SK-N-SH (cell line): Measurements from ENCODE around the gene CFAP65. TPM values are rescaled to one million over a fixed set of nuclear protein-coding genes. Genes with fewer than 3 reads are reported as not detected.

Experiments used
- CTCF ChIA-PET: fragments of 300-600, 350-600 bp; formaldehyde crosslinking; extraction: SDS; loops from one replicate; lab custom pipeline; 2021; lab: Yijun Ruan, JAX
- POLR2A ChIA-PET: fragments of 350-600 bp; sonication (Branson Sonifier 250); formaldehyde crosslinking; extraction: SDS; loops from one replicate; lab custom pipeline; 2020; ENCODE audit warnings: antibody characterized with exemption, inconsistent platforms; lab: Yijun Ruan, JAX
- DNase-seq: peaks from one replicate; pipeline ENCODE4 v3.0.0; 2012
- H2AFZ ChIP-seq: fragments of 200-600 bp; sonication (generic); 2 replicates; pipeline ENCODE4 v1.8.1; 2016; ENCODE audit warnings: antibody characterized with exemption, mild to moderate bottlenecking, low read depth
- H3F3A ChIP-seq: fragments of 200-600 bp; sonication (generic); replicated peaks from 2 replicates; pipeline ENCODE3; 2016; ENCODE audit warnings: antibody characterized with exemption, mild to moderate bottlenecking; ENCODE audit not compliant: insufficient read depth
- H3K27ac ChIP-seq, 2 experiments: fragments of 200-500 bp in 1 of 2; fragments of 200-600 bp in 1 of 2; sonication (Bioruptor generic) in 1 of 2; sonication (generic), shearing (Covaris generic) in 1 of 2; 2 replicates each; pipeline versions ENCODE4 v1.5.1 to v1.6.1; 2014 to 2016; ENCODE audit warnings: low read depth in 2 of 2, inconsistent platforms in 1 of 2, low read length in 1 of 2, mild to moderate bottlenecking in 1 of 2, mixed read lengths in 1 of 2
- H3K27me3 ChIP-seq: fragments of 200-600 bp; sonication (generic), shearing (Covaris generic); 2 replicates; pipeline ENCODE4 v1.6.1; 2016; ENCODE audit warnings: mixed run types; ENCODE audit not compliant: insufficient read depth
- H3K36me3 ChIP-seq, 2 experiments: fragments of 200-500 bp in 1 of 2; fragments of 200-600 bp in 1 of 2; sonication (Bioruptor generic) in 1 of 2; sonication (generic) in 1 of 2; replicated peaks in 1 of 2; 2 replicates each; pipeline versions ENCODE3 to v1.5.1; 2014 to 2016; ENCODE audit warnings: low read length in 1 of 2, mild to moderate bottlenecking in 1 of 2; ENCODE audit not compliant: insufficient read depth in 2 of 2, control insufficient read depth in 1 of 2
- H3K4me1 ChIP-seq, 2 experiments: fragments of 200-500 bp in 1 of 2; fragments of 200-600 bp in 1 of 2; sonication (Bioruptor generic) in 1 of 2; sonication (generic), shearing (Covaris generic) in 1 of 2; 2 replicates each; pipeline versions ENCODE4 v1.5.1 to v1.6.1; 2014 to 2016; ENCODE audit warnings: low read depth in 1 of 2, low read length in 1 of 2, mixed run types in 1 of 2; ENCODE audit not compliant: insufficient read depth in 2 of 2, control insufficient read depth in 1 of 2
- H3K4me2 ChIP-seq: fragments of 200-600 bp; sonication (generic), shearing (Covaris generic); 2 replicates; pipeline ENCODE4 v1.6.1; 2017; ENCODE audit warnings: mixed run types
- H3K4me3 ChIP-seq, 2 experiments: fragments of 200-500 bp in 1 of 2; fragments of 200-600 bp in 1 of 2; sonication (Bioruptor generic) in 1 of 2; sonication (generic), shearing (Covaris generic) in 1 of 2; 2 replicates each; pipeline versions ENCODE4 v1.5.1 to v1.8.1; 2014 to 2016; ENCODE audit warnings: low read depth in 2 of 2, inconsistent platforms in 1 of 2, low read length in 1 of 2, mild to moderate bottlenecking in 1 of 2, mixed read lengths in 1 of 2, moderate library complexity in 1 of 2
- H3K79me2 ChIP-seq: fragments of 200-600 bp; sonication (generic); 2 replicates; pipeline ENCODE4 v1.8.1; 2017; ENCODE audit warnings: mild to moderate bottlenecking; ENCODE audit not compliant: insufficient read depth
- H3K9ac ChIP-seq: fragments of 200-600 bp; sonication (generic); 2 replicates; pipeline ENCODE4 v1.6.1; 2017; ENCODE audit warnings: mixed run types
- H3K9me2 ChIP-seq: fragments of 200-600 bp; sonication (generic); 2 replicates; pipeline ENCODE4 v1.6.1; 2017; ENCODE audit warnings: mixed run types
- H3K9me3 ChIP-seq: fragments of 200-600 bp; sonication (generic); 2 replicates; pipeline ENCODE4 v1.6.1; 2017; ENCODE audit warnings: mixed run types, mild to moderate bottlenecking, moderate library complexity
- H4K20me1 ChIP-seq: fragments of 200-600 bp; sonication (generic); 2 replicates; pipeline ENCODE4 v1.6.1; 2017; ENCODE audit warnings: mild to moderate bottlenecking, mixed run types; ENCODE audit not compliant: insufficient read depth
- CHD2 ChIP-seq: fragments of 150-350 bp; IDR thresholded peaks from 2 replicates; pipeline ENCODE4 v1.6.1; 2018; ENCODE audit warnings: low read length; ENCODE audit not compliant: partially characterized antibody
- EP300 ChIP-seq, 2 experiments: IDR thresholded peaks; 2 replicates each; pipeline versions ENCODE4 v1.4.0 to v1.6.1; 2012; ENCODE audit warnings: borderline replicate concordance in 1 of 2, low read depth in 1 of 2, low read length in 1 of 2
- FOXJ3 ChIP-seq: sonication (generic); formaldehyde crosslinking; IDR thresholded peaks from 2 replicates; pipeline ENCODE4 v1.5.1; 2020; ENCODE audit warnings: mild to moderate bottlenecking, missing genetic modification reagents
- FOXM1 ChIP-seq: IDR thresholded peaks from 2 replicates; pipeline ENCODE4 v1.4.0; 2012; ENCODE audit warnings: low read depth, mild to moderate bottlenecking
- GABPA ChIP-seq: IDR thresholded peaks from 2 replicates; pipeline ENCODE4 v1.4.0; 2012; ENCODE audit warnings: low read depth, mild to moderate bottlenecking
- POLR2AphosphoS5 ChIP-seq: IDR thresholded peaks from 2 replicates; pipeline ENCODE4 v1.6.1; 2012; ENCODE audit warnings: low read depth, low read length
- RAD21 ChIP-seq: IDR thresholded peaks from 2 replicates; pipeline ENCODE4 v1.6.1; 2012; ENCODE audit warnings: mild to moderate bottlenecking, low read length
- RCOR1 ChIP-seq: fragments of 150-350 bp; IDR thresholded peaks from 2 replicates; pipeline ENCODE4 v1.6.1; 2017; ENCODE audit warnings: antibody characterized with exemption, low read length
- SMC3 ChIP-seq: IDR thresholded peaks from 2 replicates; pipeline ENCODE4 v1.6.1; 2012; ENCODE audit warnings: low read depth, low read length, improper control_type of control experiment
- TCF12 ChIP-seq: IDR thresholded peaks from 2 replicates; pipeline ENCODE4 v1.4.0; 2012
- WGBS: methylation state at CpG from one replicate; pipeline ENCODE4 v1.1.6; 2017; ENCODE audit warnings: low lambda C conversion rate; 5-methylcytosine and 5-hydroxymethylcytosine counted together
- polyA plus RNA-seq, 3 experiments: library from polyadenylated mRNA; depleted of rRNA; stranded (reverse); fragments of >200 nt; gene quantifications; 2 replicates each; pipeline ENCODE4 v1.2.3, GENCODE V29; 2012
- TF ChIP-seq, protein P1 (sequence below): IDR thresholded peaks from 2 replicates; pipeline ENCODE4 v1.6.1; 2012; ENCODE audit warnings: mild to moderate bottlenecking, low read depth, low read length, moderate library complexity
- TF ChIP-seq, protein P2 (sequence below): IDR thresholded peaks from 2 replicates; pipeline ENCODE4 v1.4.0; 2012; ENCODE audit warnings: low read depth, borderline replicate concordance

Gene CFAP65
- polyA plus RNA-seq, 1 of the 3 experiments (the other 2 are of a cell fraction) = 0.95 TPM

DNA sequence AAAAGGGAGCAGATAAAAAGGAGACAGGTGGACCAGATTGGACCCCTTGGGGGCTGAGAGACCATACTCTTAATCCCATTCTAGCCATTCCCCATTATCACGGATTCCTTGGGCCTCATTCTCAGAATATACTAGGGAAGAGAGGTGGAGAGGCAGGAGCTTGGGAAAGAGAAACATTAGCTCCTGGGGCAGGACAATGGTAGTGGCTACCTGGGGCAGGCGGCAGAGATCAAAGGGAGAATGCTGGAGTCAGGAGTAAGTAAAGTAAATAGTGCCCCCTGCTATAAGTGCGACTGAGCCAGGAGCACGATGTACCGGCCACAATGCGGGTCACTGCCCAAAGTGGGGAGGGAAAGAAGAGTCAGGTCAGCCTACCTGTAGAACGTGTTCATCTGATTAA lies 39.8 kb upstream of the CFAP65 start:
- H3K4me2 ChIP-seq = no peak overlapping the region
- CTCF ChIA-PET = interaction anchor here (1.3 to 3.2 kb wide), 6 partner anchors 11 to 214 kb away, joined by 3 to 14 read pairs (median 8); no protein-coding TSS in a partner anchor
- peaks cover 6 to 11% of the 10 kb centered on the region in 2 experiments for H3K36me3 ChIP-seq

DNA sequence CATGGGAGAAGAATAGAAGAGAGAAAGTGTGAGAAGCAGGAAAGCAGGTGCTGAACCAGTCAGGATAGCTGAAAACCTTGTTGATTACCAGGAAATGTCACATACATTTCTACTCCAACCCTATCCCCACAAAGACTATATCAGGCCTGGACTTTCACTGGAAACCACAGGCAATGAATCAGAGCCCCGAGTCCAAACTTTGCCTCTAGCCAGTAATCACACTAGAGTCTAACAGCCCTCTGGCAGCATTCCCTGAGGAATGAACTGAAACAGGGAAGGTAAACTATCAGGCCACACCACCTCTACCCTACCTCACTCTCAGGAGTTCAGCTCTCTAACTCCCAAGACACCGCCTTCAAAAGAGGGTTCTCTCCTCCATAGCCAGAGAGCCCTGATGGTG lies 38.1 kb upstream of the CFAP65 start:
- H3K9ac ChIP-seq = no peak overlapping the region
- H2AFZ ChIP-seq = no peak overlapping the region
- H3K36me3 ChIP-seq = peaks cover 6 to 18% of the 10 kb centered on the region in 2 experiments
- WGBS = 80% methylated on average over 2 of the region's 2 CpGs
- no peaks in the 10 kb centered on the region for H3K79me2 ChIP-seq
- H4K20me1 ChIP-seq = no peaks in the 10 kb centered on the region
- no peak overlapping the region for H3K4me2 ChIP-seq
- CTCF ChIA-PET = interaction anchor here (1.4 to 9.2 kb wide), 6 partner anchors 13 to 99 kb away, joined by 4 to 99 read pairs (median 8); partner anchors contain the start of gene IHH
- H3K27me3 ChIP-seq = no peaks in the 10 kb centered on the region
- no peak overlapping the region for H3K4me3 ChIP-seq
- DNase-seq = no peak
- TF ChIP-seq POLR2AphosphoS5 (no peak), SMC3 (no peak), RCOR1 (no peak), RAD21 (no peak), EP300 (IDR thresholded peaks at IDR 0.05; ENCODE audit: borderline replicate concordance in 1 of 2, low read depth in 1 of 2, low read length in 1 of 2) (no peak), CHD2 (no peak), TCF12 (no peak), FOXJ3 (CRISPR knock-in tag) (no peak), FOXM1 (no peak)
- TF ChIP-seq, protein P1, sequence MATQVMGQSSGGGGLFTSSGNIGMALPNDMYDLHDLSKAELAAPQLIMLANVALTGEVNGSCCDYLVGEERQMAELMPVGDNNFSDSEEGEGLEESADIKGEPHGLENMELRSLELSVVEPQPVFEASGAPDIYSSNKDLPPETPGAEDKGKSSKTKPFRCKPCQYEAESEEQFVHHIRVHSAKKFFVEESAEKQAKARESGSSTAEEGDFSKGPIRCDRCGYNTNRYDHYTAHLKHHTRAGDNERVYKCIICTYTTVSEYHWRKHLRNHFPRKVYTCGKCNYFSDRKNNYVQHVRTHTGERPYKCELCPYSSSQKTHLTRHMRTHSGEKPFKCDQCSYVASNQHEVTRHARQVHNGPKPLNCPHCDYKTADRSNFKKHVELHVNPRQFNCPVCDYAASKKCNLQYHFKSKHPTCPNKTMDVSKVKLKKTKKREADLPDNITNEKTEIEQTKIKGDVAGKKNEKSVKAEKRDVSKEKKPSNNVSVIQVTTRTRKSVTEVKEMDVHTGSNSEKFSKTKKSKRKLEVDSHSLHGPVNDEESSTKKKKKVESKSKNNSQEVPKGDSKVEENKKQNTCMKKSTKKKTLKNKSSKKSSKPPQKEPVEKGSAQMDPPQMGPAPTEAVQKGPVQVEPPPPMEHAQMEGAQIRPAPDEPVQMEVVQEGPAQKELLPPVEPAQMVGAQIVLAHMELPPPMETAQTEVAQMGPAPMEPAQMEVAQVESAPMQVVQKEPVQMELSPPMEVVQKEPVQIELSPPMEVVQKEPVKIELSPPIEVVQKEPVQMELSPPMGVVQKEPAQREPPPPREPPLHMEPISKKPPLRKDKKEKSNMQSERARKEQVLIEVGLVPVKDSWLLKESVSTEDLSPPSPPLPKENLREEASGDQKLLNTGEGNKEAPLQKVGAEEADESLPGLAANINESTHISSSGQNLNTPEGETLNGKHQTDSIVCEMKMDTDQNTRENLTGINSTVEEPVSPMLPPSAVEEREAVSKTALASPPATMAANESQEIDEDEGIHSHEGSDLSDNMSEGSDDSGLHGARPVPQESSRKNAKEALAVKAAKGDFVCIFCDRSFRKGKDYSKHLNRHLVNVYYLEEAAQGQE = no peak
- TF ChIP-seq, protein P2, sequence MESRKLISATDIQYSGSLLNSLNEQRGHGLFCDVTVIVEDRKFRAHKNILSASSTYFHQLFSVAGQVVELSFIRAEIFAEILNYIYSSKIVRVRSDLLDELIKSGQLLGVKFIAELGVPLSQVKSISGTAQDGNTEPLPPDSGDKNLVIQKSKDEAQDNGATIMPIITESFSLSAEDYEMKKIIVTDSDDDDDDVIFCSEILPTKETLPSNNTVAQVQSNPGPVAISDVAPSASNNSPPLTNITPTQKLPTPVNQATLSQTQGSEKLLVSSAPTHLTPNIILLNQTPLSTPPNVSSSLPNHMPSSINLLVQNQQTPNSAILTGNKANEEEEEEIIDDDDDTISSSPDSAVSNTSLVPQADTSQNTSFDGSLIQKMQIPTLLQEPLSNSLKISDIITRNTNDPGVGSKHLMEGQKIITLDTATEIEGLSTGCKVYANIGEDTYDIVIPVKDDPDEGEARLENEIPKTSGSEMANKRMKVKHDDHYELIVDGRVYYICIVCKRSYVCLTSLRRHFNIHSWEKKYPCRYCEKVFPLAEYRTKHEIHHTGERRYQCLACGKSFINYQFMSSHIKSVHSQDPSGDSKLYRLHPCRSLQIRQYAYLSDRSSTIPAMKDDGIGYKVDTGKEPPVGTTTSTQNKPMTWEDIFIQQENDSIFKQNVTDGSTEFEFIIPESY = no peak
- POLR2A ChIA-PET = no interaction called here
- H3K27ac ChIP-seq = no peak overlapping the region
- H3K4me1 ChIP-seq = no peaks in the 10 kb centered on the region
- H3K9me3 ChIP-seq = no peaks in the 10 kb centered on the region
- H3K9me2 ChIP-seq = no peaks in the 10 kb centered on the region
- no peaks in the 10 kb centered on the region for H3F3A ChIP-seq

More for the DNA sequence above, 39.8 kb upstream of the CFAP65 start:
- Histone ChIP-seq H3K79me2 (no peaks in the 10 kb centered on the region), H3K4me1 (no peaks in the 10 kb centered on the region), H2AFZ (no peak overlapping the region), H4K20me1 (no peaks in the 10 kb centered on the region), H3K9me2 (no peaks in the 10 kb centered on the region), H3K27ac (no peak overlapping the region), H3K27me3 (no peaks in the 10 kb centered on the region), H3K9me3 (no peaks in the 10 kb centered on the region), H3F3A (no peaks in the 10 kb centered on the region), H3K4me3 (no peak overlapping the region), H3K9ac (no peak overlapping the region)
- POLR2A ChIA-PET = no interaction called here
- no peak for DNase-seq
- TF ChIP-seq, protein P1 = no peak
- TF ChIP-seq GABPA = no peak
- 93% methylated on average over 7 of the region's 7 CpGs for WGBS
